Measurements from ENCODE around the gene MSMO1. TPM values are rescaled to one million over a fixed set of nuclear protein-coding genes. Genes with fewer than 3 reads are reported as not detected.
A peak's percentile ranks its signal among the peaks of the same experiment; 100 is the strongest.

The MSMO1 gene
- total and polyA plus RNA-seq, 2 experiments from 2014 or later: 145 to 272 TPM

- TF ChIP-seq ZNF462 (CRISPR knock-in tag; IDR thresholded peaks at IDR 0.05): no peak
Observed at GRCh38 chr4:165293061-165293460, 34.4 kb upstream of the MSMO1 start (continued).

DNA sequence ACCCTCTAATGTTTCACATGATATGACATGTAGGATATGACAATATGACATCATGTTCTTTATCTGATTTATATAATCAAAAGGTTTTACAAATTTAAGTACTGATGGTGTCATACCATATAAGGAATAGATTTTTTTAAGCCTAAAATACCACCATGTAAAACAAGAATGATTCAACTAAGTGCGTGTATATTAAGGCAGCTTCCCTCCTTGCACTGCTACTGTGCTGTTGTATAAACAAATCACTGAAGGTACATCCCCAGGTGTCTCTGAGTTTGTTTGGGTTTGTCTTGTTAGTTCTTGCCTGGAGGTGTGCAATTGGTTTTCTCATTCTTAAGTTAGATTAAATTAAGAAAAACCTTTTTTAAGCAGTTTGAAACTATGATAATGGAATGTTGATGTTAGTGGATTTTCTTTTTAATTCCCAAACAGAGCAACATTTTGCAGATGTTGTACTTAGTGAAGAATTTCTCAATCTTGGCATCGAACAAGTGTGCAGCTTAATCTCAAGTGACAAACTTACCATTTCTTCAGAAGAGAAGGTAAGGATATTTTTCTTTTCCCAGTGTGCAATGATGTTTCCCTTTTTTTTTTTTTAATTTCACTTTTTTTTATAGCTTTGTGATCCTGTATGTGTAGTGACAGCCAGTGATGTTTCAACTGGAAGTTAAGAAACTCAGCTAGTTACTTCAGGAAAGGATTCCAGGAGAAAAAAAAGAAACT is 33.4 kb upstream of the MSMO1 start:
- Histone ChIP-seq H4K20me1 (replicated peaks; ENCODE audit: insufficient read depth) (no peaks in the 10 kb centered on the region), H3K4me2 (no peak overlapping the region), H3K4me1 (ENCODE audit: insufficient read depth) (peaks cover 13% of the 10 kb centered on the region; the same call in 1 of the 2 replicates), H3K27ac (ENCODE audit: low read depth) (no peak overlapping the region), H2AFZ (no peak overlapping the region), H3K36me3 (ENCODE audit: insufficient read depth) (no peaks in the 10 kb centered on the region), H3K4me3 (no peak overlapping the region), H3F3A (replicated peaks; ENCODE audit: low read depth) (no peaks in the 10 kb centered on the region), H3K9me2 (ENCODE audit: insufficient read depth) (no peaks in the 10 kb centered on the region), H3K79me2 (replicated peaks; ENCODE audit: insufficient read depth) (no peaks in the 10 kb centered on the region), H3K27me3 (ENCODE audit: insufficient read depth) (no peaks in the 10 kb centered on the region)
- H3K9me3 Mint-ChIP-seq: no peaks in the 10 kb centered on the region
- peaks cover 11% of the 10 kb centered on the region; the same call in 2 of the 3 replicates for H3K4me1 Mint-ChIP-seq
- peak; percentile 4 for DNase-seq (ENCODE audit: low spot score)
- H3K27ac Mint-ChIP-seq: peak overlapping the region; percentile 62; the same call in 1 of the 2 replicates
- H3K36me3 Mint-ChIP-seq (ENCODE audit: low read depth): 0 out of 3 replicates have a peak, but pooled peaks cover 5% of the 10 kb centered on the region
- no peak for ATAC-seq
- H3K4me3 Mint-ChIP-seq: no peak overlapping the region
- H3K27me3 Mint-ChIP-seq (ENCODE audit: insufficient read depth, low read depth, poor library complexity): no peaks in the 10 kb centered on the region
- TF ChIP-seq, protein P1, sequence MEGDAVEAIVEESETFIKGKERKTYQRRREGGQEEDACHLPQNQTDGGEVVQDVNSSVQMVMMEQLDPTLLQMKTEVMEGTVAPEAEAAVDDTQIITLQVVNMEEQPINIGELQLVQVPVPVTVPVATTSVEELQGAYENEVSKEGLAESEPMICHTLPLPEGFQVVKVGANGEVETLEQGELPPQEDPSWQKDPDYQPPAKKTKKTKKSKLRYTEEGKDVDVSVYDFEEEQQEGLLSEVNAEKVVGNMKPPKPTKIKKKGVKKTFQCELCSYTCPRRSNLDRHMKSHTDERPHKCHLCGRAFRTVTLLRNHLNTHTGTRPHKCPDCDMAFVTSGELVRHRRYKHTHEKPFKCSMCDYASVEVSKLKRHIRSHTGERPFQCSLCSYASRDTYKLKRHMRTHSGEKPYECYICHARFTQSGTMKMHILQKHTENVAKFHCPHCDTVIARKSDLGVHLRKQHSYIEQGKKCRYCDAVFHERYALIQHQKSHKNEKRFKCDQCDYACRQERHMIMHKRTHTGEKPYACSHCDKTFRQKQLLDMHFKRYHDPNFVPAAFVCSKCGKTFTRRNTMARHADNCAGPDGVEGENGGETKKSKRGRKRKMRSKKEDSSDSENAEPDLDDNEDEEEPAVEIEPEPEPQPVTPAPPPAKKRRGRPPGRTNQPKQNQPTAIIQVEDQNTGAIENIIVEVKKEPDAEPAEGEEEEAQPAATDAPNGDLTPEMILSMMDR (conservative IDR thresholded peaks at IDR 0.05; ENCODE audit: low read depth in 2 of 2): no peak
- no peak for TF ChIP-seq EZH2phosphoT487 (IDR thresholded peaks at IDR 0.05; ENCODE audit: unreplicated experiment)
- TF ChIP-seq CREB1 (CRISPR knock-in tag; IDR thresholded peaks at IDR 0.05; ENCODE audit: low read depth): no peak
- TF ChIP-seq, protein P2, sequence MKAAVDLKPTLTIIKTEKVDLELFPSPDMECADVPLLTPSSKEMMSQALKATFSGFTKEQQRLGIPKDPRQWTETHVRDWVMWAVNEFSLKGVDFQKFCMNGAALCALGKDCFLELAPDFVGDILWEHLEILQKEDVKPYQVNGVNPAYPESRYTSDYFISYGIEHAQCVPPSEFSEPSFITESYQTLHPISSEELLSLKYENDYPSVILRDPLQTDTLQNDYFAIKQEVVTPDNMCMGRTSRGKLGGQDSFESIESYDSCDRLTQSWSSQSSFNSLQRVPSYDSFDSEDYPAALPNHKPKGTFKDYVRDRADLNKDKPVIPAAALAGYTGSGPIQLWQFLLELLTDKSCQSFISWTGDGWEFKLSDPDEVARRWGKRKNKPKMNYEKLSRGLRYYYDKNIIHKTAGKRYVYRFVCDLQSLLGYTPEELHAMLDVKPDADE (IDR thresholded peaks at IDR 0.05): no peak

All from GM23338 (cell line).